ENCODE data around the gene DCDC1. TPM values are rescaled to one million over a fixed set of nuclear protein-coding genes. Genes with fewer than 3 reads are reported as not detected.

DCDC1 gene
- total RNA-seq, 1 experiment from 2014 or later = 0.68 TPM

DNA sequence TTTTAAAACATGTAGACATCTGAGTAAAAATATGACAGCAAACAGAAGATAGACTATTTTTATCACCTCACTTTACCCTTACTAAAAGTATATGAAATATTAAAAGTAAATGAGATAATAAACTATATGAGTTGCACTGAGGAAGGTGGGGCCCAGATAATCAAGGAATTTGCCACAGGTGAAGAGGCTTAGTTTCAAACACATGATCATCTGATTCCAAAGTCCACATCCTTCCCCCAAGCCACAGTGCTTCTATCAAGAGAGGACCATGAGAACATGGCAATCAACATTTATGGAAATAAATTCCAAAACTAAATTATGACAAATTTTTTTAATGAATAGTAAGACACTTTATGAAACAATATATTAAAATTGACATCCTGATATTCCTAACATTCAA lies 384.0 kb downstream of the DCDC1 start:
- Mint-ChIP-seq H3K27me3 (ENCODE audit: unreplicated experiment) (no peaks in the 10 kb centered on the region), H3K4me1 (ENCODE audit: low read depth, unreplicated experiment) (no peaks in the 10 kb centered on the region), H3K4me3 (ENCODE audit: low read depth, unreplicated experiment) (no peak overlapping the region), H3K36me3 (ENCODE audit: insufficient read depth, unreplicated experiment) (no peaks in the 10 kb centered on the region), H3K27ac (ENCODE audit: unreplicated experiment) (no peak overlapping the region), H3K9me3 (ENCODE audit: low read depth, unreplicated experiment) (peaks cover 2% of the 10 kb centered on the region)
- CTCF ChIA-PET = no interaction called here
- TF ChIP-seq CTCF (IDR thresholded peaks at IDR 0.05; ENCODE audit: unreplicated experiment) = no peak
- intact Hi-C loops (cut with micrococcal nuclease; ENCODE audit: unreplicated experiment) = no loop called here
- no peak for DNase-seq
- BruUV-seq (replicated peaks) = no TSS peak

DNA sequence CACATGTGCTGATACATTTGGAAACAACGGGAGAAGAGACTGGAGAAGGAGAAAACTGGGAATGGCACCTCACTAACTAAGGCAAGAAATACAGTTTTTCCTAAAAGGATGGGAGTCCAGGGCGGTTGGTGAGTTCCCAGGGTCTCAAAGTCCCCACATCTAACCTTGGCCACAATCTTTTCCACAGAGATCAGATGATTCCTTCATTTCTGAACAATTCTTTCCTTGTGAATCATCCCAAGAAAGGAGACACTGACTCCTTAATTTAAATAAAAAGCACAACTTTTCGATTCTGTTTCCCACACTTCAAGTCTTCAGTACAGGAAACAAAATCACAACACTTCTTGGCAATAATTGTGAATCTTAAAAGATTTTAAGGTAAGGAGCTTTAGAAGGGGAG lies 384.7 kb downstream of the DCDC1 start:
- BruUV-seq (replicated peaks) = no TSS peak
- Mint-ChIP-seq H3K27me3 (ENCODE audit: unreplicated experiment) (no peaks in the 10 kb centered on the region), H3K36me3 (ENCODE audit: insufficient read depth, unreplicated experiment) (no peaks in the 10 kb centered on the region), H3K4me3 (ENCODE audit: low read depth, unreplicated experiment) (no peak overlapping the region), H3K27ac (ENCODE audit: unreplicated experiment) (no peak overlapping the region), H3K9me3 (ENCODE audit: low read depth, unreplicated experiment) (peaks cover 2% of the 10 kb centered on the region), H3K4me1 (ENCODE audit: low read depth, unreplicated experiment) (no peaks in the 10 kb centered on the region)
- no peak for DNase-seq
- intact Hi-C loops (cut with micrococcal nuclease; ENCODE audit: unreplicated experiment) = no loop called here
- CTCF ChIA-PET = no interaction called here
- no peak for TF ChIP-seq CTCF (IDR thresholded peaks at IDR 0.05; ENCODE audit: unreplicated experiment)

- Mint-ChIP-seq H3K4me3 (ENCODE audit: low read depth, unreplicated experiment) (no peak overlapping the region), H3K4me1 (ENCODE audit: low read depth, unreplicated experiment) (no peaks in the 10 kb centered on the region), H3K27ac (ENCODE audit: unreplicated experiment) (no peak overlapping the region), H3K9me3 (ENCODE audit: low read depth, unreplicated experiment) (peaks cover 2% of the 10 kb centered on the region), H3K27me3 (ENCODE audit: unreplicated experiment) (no peaks in the 10 kb centered on the region), H3K36me3 (ENCODE audit: insufficient read depth, unreplicated experiment) (no peaks in the 10 kb centered on the region)
- BruUV-seq (replicated peaks) = no TSS peak
- intact Hi-C loops (cut with micrococcal nuclease; ENCODE audit: unreplicated experiment) = no loop called here
- no peak for TF ChIP-seq CTCF (IDR thresholded peaks at IDR 0.05; ENCODE audit: unreplicated experiment)
- CTCF ChIA-PET = no interaction called here
- DNase-seq = no peak
Measured at GRCh38 chr11:30984442-30984816, 385.1 kb downstream of the DCDC1 start.

DNA sequence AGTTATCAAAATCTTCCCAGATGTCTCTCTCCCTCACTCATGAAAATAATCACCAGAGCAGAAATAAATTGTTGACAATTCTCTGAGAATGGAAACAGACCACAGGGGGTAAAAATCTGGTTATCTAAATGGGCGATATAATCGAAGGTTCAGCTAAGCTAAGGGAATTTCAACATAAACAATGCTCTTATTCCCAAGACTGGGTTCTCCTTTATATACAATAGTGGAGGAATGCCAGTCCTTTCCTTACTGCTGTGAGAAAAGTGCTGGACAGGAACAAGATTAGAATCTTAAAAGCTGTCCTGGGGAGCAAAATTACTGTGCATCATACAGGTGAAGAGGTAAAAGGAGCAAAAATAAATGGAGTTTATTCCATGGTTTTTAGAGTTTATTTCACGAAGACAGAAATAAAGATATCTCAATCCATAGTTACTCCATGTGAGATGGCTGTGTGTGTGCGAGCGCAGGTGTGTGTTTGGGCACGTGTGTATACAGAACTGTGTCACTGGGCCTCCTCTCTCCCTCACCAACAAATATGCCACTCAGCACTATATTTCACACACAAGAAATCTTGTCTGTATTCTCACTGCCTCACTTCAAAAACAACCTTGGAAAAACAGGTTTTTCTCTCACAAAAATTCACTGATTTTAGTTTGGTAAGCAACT lies 385.6 kb downstream of the DCDC1 start:
- Mint-ChIP-seq H3K4me3 (ENCODE audit: low read depth, unreplicated experiment) (no peak overlapping the region), H3K27ac (ENCODE audit: unreplicated experiment) (no peak overlapping the region)

More for the DNA sequence above, 385.6 kb downstream of the DCDC1 start:
- no peaks in the 10 kb centered on the region for H3K36me3 Mint-ChIP-seq (ENCODE audit: insufficient read depth, unreplicated experiment)
- no peaks in the 10 kb centered on the region for H3K4me1 Mint-ChIP-seq (ENCODE audit: low read depth, unreplicated experiment)
- CTCF ChIA-PET = no interaction called here
- H3K9me3 Mint-ChIP-seq (ENCODE audit: low read depth, unreplicated experiment) = peaks cover 2% of the 10 kb centered on the region
- intact Hi-C loops (cut with micrococcal nuclease; ENCODE audit: unreplicated experiment) = no loop called here
- no peak for TF ChIP-seq CTCF (IDR thresholded peaks at IDR 0.05; ENCODE audit: unreplicated experiment)
- no peak for DNase-seq
- H3K27me3 Mint-ChIP-seq (ENCODE audit: unreplicated experiment) = no peaks in the 10 kb centered on the region
- BruUV-seq (replicated peaks) = no TSS peak

All from Calu3 (cell line).